Activated naive CD8-positive, alpha-beta T cell treated with anti-CD3 and anti-CD28 coated beads, Interleukin-2, amount 50 U/mL, for 24 hours (primary cell): Measurements from ENCODE around the gene FOXN4.

Experiments
- ATAC-seq: fragments of 150-1000 bp; cut with Tn5 transposase; one replicate; pipeline ENCODE4 v1.10.0; 2021
- DNase-seq: peaks from one replicate; pipeline ENCODE4 v3.0.0; 2021
- H3K27ac Mint-ChIP-seq: one replicate; pipeline ENCODE4 v1.8.0; 2021; ENCODE audit warnings: mild to moderate bottlenecking, mixed read lengths
- H3K27me3 Mint-ChIP-seq: one replicate; pipeline ENCODE4 v1.8.0; 2021; ENCODE audit warnings: mixed read lengths
- H3K36me3 Mint-ChIP-seq: one replicate; pipeline ENCODE4 v1.8.0; 2021; ENCODE audit warnings: low read depth, mixed read lengths
- H3K4me1 Mint-ChIP-seq: one replicate; pipeline ENCODE4 v1.8.0; 2021; ENCODE audit warnings: mixed read lengths
- H3K4me3 Mint-ChIP-seq: one replicate; pipeline ENCODE4 v1.8.0; 2021; ENCODE audit warnings: mild to moderate bottlenecking, moderate library complexity, mixed read lengths
- H3K9me3 Mint-ChIP-seq: one replicate; pipeline ENCODE4 v1.8.0; 2021; ENCODE audit warnings: mixed read lengths

The FOXN4 gene

DNA sequence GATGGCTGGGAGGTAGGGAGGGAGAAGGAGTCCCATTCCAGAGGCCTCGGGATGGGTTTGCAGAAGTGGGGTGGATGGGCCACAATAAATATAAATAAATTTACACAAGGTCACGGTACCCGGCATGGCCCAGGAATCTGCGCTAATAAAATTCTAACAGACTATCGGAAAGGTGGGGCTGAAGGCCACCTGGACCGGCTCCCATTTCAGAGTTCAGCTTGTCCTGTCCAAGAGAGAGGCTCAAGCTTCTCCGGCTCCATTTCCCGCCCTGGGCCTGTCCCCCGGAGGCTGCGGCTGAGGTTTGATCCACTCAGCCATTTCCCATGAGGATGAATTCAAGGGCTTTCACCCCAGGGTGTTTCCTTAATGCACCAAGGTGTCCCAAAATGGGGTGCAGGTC, 30.2 kb downstream of the FOXN4 start:
- H3K9me3 Mint-ChIP-seq = no peaks in the 10 kb centered on the region
- no peak overlapping the region for H3K27ac Mint-ChIP-seq
- no peak overlapping the region for H3K4me3 Mint-ChIP-seq
- no peaks in the 10 kb centered on the region for H3K4me1 Mint-ChIP-seq
- no peak for DNase-seq
- H3K36me3 Mint-ChIP-seq = no peaks in the 10 kb centered on the region
- ATAC-seq = no peak
- H3K27me3 Mint-ChIP-seq = no peaks in the 10 kb centered on the region

DNA sequence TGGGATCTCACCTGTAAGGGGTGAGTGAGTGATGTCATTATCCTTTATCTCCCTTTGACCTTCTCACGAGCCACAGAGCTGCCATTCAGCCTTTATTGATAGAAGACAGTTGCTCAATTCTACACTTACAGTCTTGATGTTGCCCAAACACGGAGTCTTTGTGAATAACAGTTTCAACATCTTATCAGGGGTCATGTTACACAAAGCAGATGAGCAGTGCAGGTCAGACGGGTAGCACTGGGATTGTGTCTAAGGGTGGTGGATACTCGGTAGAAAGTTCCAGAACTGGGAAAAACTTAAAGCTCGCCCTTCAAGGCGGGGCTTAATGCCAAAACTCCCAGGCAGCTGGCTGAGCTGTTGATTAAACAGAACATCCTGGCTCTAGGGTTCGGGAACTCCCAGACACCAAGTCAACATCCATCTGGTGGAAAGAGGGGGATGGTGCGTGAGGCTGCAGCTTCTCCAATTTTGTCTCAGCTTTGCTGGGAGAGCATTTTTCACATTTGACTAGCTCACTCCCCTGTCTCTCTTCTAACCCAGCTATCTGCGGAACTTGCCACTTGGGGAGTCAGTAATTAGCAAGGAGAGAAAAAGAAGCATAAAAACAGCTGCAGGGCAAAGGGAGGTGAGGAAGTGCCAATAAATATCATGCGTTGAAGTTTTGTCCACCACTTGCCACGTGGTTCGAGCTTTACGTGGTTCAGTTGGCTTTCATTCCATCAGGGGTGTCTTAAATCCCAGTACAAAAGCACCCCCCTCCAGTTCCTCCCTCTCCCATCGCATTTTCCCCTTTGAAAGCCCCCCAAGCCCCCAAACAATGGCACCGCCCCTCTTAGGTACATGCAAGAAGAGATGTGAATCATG, 31.0 kb downstream of the FOXN4 start:
- Mint-ChIP-seq H3K4me3 (no peak overlapping the region), H3K9me3 (no peaks in the 10 kb centered on the region), H3K27me3 (peaks cover 4% of the 10 kb centered on the region), H3K4me1 (no peaks in the 10 kb centered on the region), H3K27ac (no peak overlapping the region), H3K36me3 (no peaks in the 10 kb centered on the region)
- ATAC-seq = no peak
- no peak for DNase-seq

DNA sequence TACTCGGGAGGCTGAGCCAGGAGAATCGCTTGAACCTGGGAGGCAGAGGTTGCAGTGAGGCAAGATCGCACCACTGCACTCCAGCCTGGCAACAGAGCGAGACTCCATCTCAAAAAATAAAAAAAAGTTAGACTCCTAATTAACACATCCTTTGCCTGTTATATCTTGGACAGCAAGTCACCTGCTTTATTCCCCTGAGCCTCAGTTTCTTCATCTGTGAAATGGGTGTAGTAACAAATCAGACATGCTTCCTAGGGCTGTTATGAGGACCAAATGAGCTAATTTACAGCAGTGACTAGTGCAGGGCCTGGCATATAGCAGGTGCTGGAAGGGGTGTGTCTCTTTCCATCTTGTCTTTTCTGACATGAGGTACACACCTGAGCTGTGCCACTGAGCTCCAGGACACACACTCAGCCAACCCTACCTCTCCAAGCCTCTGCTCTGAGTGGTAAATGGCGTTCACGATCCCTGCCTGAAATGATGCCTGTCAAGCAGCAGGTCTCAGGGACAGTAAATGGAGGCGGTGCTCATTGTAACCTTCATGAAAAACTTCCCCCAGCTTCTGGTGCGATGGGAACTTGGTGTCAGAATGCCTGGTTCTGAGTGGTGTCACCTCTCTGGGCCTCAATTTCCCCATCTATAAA, 31.7 kb downstream of the FOXN4 start:
- Mint-ChIP-seq H3K4me3 (no peak overlapping the region), H3K27me3 (peaks cover 4% of the 10 kb centered on the region), H3K4me1 (no peaks in the 10 kb centered on the region), H3K27ac (no peak overlapping the region), H3K9me3 (no peaks in the 10 kb centered on the region), H3K36me3 (no peaks in the 10 kb centered on the region)
- DNase-seq (no peak), ATAC-seq (no peak)

DNA sequence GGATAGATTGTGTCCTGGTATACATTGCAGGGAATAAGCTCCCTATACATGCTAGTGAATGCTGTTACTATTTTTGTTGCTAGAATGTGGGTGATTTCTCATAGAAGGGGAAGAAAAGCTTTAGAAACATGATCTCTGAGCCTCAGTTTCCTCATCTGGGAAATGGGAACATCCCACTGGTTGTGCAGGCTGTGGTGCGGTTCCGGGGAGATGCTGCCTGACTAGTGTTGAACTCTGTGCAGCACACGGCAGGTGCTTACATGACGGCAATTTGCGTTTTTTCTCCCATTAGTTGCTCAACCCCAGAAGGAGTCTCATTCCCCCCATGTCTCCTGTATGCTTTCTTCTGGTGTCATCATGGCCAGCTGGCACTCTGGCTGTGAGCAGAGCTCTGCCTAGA, 32.9 kb downstream of the FOXN4 start:
- Mint-ChIP-seq H3K27me3 (peaks cover 4% of the 10 kb centered on the region), H3K9me3 (no peaks in the 10 kb centered on the region), H3K27ac (no peak overlapping the region), H3K4me3 (no peak overlapping the region), H3K4me1 (no peaks in the 10 kb centered on the region), H3K36me3 (no peaks in the 10 kb centered on the region)
- ATAC-seq (no peak), DNase-seq (no peak)

DNA sequence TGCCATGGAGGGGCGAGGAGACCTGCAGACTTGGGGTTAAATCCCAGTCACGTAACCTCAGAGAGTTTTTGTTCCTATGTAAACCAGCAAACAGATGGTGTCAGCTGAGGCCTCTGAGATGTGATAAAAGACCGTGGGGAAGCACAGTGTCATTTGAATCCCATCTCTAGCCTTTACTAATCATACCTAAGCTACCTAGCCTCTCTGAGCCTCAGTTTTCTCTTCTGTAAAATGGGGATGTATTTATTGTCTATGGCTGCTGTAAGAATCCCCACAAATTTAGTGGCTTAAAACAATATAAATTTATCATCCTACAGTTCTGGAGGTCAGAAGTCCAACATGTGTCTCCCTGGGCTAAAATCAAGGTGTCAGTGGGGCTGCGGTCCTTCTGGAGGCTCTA, 33.9 kb downstream of the FOXN4 start:
- Mint-ChIP-seq H3K27me3 (peaks cover 4% of the 10 kb centered on the region), H3K4me3 (no peak overlapping the region), H3K36me3 (no peaks in the 10 kb centered on the region), H3K4me1 (no peaks in the 10 kb centered on the region), H3K9me3 (peaks cover 5% of the 10 kb centered on the region), H3K27ac (no peak overlapping the region)
- DNase-seq (no peak), ATAC-seq (no peak)

DNA sequence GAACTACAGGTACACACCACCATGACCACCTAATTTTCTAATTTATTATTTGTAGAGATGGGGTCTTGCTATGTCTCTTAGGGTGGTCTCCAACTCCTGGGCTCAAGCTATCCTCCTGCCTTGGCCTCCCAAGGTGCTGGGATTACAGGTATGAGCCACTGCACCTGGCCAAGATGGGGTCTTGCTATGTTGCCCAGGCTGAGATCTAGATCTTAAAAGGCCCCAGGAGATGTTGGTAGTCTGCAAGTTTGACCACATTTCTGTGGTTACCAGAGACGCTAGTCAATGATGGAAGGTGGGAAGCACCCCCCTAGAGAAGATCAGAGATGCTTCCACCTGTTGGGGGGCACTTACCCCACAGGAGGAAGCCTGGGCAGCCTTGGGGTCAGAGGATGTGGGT, 34.7 kb downstream of the FOXN4 start:
- no peak overlapping the region for H3K4me3 Mint-ChIP-seq
- peaks cover 5% of the 10 kb centered on the region for H3K9me3 Mint-ChIP-seq

DNA sequence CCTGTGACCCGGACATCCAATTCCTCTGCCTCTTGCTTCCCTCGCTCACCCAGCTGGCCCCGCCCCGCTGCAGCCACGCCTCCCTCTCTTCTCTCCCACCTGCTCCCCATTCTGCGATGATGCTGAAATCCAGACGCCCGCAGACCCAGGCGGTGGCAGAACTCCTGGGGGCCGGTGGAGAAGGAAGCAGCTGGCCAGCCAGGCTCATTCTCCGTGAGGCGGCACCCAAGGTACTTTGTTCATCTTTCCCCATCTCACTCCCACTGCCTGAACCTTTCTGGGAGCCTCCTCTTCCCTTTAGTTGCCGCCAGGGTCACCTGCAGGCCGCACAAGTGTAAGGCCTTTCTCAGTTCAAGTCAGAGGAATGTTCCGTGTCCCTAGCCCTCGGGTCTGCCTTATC, 35.7 kb downstream of the FOXN4 start:
- H3K36me3 Mint-ChIP-seq = no peaks in the 10 kb centered on the region
- DNase-seq (no peak), ATAC-seq (no peak)
- H3K9me3 Mint-ChIP-seq = peaks cover 5% of the 10 kb centered on the region
- peaks cover 4% of the 10 kb centered on the region for H3K27me3 Mint-ChIP-seq
- H3K4me1 Mint-ChIP-seq = no peaks in the 10 kb centered on the region
- H3K27ac Mint-ChIP-seq = no peak overlapping the region
- H3K4me3 Mint-ChIP-seq = no peak overlapping the region

More for the DNA sequence above, 34.7 kb downstream of the FOXN4 start:
- ATAC-seq (no peak), DNase-seq (no peak)
- H3K27ac Mint-ChIP-seq = no peak overlapping the region
- H3K4me1 Mint-ChIP-seq = no peaks in the 10 kb centered on the region
- peaks cover 4% of the 10 kb centered on the region for H3K27me3 Mint-ChIP-seq
- H3K36me3 Mint-ChIP-seq = no peaks in the 10 kb centered on the region

DNA sequence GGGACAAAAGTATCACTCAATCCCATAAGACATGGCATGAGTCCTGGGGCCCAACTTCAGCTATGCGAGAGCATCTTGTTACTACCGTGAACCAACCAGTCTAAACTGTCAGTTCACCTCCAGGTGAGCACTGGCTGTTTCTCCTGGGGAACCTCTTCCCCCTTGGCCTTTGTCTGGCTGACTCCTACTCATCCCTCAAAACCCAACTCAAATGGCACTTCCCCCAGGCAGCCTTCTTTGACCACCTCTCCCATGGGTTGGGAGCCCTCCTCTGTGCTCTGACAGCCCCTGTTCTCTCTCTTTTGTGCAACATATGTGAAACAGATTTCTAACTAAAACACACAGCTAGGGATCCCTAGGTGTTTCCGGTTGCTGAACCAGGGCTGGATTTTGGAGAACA, 37.7 kb downstream of the FOXN4 start:
- no peaks in the 10 kb centered on the region for H3K4me1 Mint-ChIP-seq
- H3K36me3 Mint-ChIP-seq = no peaks in the 10 kb centered on the region
- peaks cover 5% of the 10 kb centered on the region for H3K9me3 Mint-ChIP-seq
- ATAC-seq = no peak
- no peak overlapping the region for H3K4me3 Mint-ChIP-seq
- H3K27me3 Mint-ChIP-seq = peaks cover 4% of the 10 kb centered on the region
- DNase-seq = no peak
- no peak overlapping the region for H3K27ac Mint-ChIP-seq

DNA sequence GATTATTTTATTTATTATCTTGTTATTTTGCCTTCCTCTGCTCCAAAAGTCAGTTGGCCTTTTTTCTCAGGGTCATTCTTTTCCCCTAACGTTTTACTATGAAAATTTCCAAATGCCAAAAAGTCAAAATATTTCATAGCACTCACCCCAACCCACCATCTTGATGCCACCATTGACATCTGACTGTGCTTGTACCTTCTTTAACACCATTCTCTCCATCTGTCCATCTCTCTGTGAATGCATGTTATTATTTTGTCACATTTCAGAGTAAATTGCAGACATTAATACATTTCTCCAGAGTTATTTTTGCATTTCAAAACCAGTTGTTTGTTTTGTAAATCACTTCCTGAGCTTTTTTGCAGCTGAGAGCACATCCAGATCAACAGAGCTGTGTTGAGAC, 38.6 kb downstream of the FOXN4 start:
- H3K9me3 Mint-ChIP-seq = peaks cover 5% of the 10 kb centered on the region
- no peak for DNase-seq
- H3K27ac Mint-ChIP-seq = no peak overlapping the region
- no peak for ATAC-seq
- H3K36me3 Mint-ChIP-seq = no peaks in the 10 kb centered on the region
- H3K4me3 Mint-ChIP-seq = no peak overlapping the region
- peaks cover 4% of the 10 kb centered on the region for H3K27me3 Mint-ChIP-seq
- no peaks in the 10 kb centered on the region for H3K4me1 Mint-ChIP-seq

DNA sequence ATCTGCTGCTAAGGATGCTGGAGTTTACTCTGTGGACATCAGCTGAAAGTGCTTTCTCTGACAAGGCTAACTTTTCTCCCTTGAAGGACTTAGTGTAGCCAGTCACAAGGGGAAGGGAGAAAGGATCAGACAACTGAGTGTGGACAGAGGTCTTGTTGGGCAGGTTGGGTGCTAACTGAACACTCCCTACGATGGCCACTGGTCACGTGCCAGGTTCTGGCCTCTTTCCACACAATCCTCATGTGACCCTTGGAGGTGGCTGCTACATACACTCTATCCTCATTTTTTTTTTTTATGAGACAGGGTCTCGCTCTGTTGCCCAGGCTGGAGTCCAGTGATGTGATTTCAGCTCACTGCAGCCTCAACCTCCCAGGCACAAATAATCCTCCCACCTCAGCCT, 39.7 kb downstream of the FOXN4 start:
- ATAC-seq = no peak

DNA sequence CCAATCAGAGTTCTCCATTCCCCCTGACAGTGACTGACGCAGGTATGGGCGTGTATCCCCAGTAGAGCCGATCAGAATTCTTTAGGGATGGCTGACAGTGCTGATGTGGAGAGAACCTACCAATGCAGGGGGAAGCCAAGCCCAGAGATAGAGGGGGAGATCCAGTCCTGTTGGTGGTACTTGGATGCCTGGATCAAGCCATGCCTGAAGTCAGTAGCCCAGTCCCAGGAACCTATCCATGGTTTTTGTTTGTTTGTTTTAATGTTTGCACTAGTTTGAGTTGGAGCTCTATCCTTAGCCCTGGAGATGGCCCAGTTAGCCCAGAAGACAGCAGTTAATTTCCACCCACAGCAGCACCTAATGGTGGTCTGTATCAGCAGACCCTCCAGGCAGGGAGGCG, 40.2 kb downstream of the FOXN4 start:
- DNase-seq = no peak

More for the DNA sequence above, 39.7 kb downstream of the FOXN4 start:
- no peak for DNase-seq
- Mint-ChIP-seq H3K9me3 (peaks cover 5% of the 10 kb centered on the region), H3K36me3 (no peaks in the 10 kb centered on the region), H3K27ac (no peak overlapping the region), H3K27me3 (peaks cover 4% of the 10 kb centered on the region), H3K4me1 (no peaks in the 10 kb centered on the region), H3K4me3 (no peak overlapping the region)

DNA sequence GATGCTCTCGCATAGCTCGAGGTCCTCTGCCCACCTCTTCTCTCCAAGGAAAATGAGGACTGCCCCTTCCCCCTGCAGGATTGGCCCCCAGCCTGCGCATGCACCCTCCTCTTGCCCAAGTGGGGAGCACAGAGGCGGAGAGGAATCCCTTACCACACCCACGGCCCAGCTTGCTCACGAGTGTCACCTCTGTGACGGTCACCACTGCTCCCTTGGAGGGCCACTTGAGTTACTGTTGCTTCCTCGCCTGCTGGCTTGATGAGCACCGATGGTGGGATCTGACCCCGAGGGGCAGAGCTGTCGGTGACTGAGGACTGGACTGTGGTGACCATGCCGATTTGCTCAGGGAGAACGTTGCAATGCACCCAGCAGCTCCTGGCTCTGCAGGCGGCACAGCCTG, 41.7 kb downstream of the FOXN4 start:
- DNase-seq (no peak), ATAC-seq (no peak)
- Mint-ChIP-seq H3K27ac (no peak overlapping the region), H3K4me1 (no peaks in the 10 kb centered on the region), H3K27me3 (no peaks in the 10 kb centered on the region), H3K9me3 (peaks cover 5% of the 10 kb centered on the region), H3K36me3 (peaks cover 4% of the 10 kb centered on the region), H3K4me3 (no peak overlapping the region)

More for the DNA sequence above, 40.2 kb downstream of the FOXN4 start:
- no peak overlapping the region for H3K4me3 Mint-ChIP-seq
- ATAC-seq = no peak
- H3K36me3 Mint-ChIP-seq = no peaks in the 10 kb centered on the region
- no peak overlapping the region for H3K27ac Mint-ChIP-seq
- H3K27me3 Mint-ChIP-seq = peaks cover 4% of the 10 kb centered on the region
- no peaks in the 10 kb centered on the region for H3K4me1 Mint-ChIP-seq
- H3K9me3 Mint-ChIP-seq = peaks cover 5% of the 10 kb centered on the region

DNA sequence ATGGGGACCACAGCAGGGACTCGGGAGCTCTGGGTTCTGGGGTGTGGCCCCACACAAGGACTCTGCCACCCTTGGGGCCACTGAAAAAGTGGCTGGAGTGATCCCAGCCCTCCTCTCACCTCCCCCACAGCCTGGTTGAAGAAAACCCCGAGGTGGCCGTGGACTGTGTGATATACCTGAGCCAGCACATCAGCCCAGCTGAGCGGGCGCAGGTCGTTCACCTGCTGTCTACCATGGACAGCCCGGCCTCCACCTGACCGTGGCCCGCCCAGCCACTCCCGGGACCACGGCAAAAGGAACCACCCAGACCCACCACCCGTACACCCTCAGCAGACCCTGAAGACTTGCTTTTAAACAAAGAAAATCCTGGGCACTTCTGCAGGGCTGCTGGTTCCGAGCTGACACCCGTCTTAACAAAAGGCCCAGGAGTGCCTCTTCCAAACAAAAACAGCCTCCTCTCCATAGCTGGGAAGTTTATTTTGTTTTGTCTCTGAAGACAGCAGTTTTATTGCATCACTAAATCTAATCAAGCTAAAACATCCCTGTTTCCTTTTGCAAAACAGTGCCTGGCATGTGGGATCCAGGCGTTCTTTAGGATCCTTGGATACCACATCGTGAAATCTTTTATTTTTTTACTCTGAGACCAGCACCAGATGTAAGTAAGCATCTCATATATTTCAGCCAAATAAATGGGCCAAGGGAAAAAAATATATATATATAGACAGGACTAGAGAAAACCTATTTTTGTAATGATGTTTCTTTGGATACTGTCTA, 42.8 kb downstream of the FOXN4 start:
- H3K27ac Mint-ChIP-seq = no peak overlapping the region
- H3K36me3 Mint-ChIP-seq = peaks cover 4% of the 10 kb centered on the region
- H3K4me1 Mint-ChIP-seq = peaks cover 4% of the 10 kb centered on the region
- no peak for ATAC-seq
- no peak overlapping the region for H3K4me3 Mint-ChIP-seq
- peaks cover 5% of the 10 kb centered on the region for H3K9me3 Mint-ChIP-seq
- H3K27me3 Mint-ChIP-seq = no peaks in the 10 kb centered on the region
- no peak for DNase-seq

DNA sequence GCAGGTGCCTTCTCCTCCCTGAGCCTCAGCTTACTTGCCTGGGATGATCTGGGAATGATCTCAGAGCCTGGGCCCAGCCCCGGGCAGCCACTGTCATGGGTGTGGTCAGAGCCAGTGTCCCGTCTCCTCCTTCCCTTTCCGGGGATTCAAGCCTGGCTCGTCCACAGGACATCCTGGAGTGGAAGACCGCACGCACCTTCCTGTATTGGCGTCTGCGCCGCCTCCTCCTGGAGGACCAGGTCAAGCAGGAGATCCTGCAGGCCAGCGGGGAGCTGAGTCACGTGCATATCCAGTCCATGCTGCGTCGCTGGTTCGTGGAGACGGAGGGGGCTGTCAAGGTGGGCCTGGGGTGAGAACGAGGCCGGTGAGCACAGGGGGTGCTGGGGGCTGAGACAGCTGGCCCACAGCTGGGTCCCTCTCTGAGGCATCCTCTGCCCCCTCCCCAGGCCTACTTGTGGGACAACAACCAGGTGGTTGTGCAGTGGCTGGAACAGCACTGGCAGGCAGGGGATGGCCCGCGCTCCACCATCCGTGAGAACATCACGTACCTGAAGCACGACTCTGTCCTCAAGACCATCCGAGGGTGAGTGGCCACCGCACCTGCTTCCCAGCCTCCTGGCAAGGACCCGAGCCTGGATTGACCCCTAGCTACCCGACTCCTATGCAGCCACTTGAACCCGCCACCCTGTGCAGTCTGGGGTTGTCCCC, 44.0 kb downstream of the FOXN4 start:
- Mint-ChIP-seq H3K36me3 (peaks cover 6% of the 10 kb centered on the region), H3K27me3 (no peaks in the 10 kb centered on the region), H3K4me3 (no peak overlapping the region), H3K9me3 (no peaks in the 10 kb centered on the region), H3K27ac (no peak overlapping the region), H3K4me1 (peaks cover 4% of the 10 kb centered on the region)
- ATAC-seq = no peak
- DNase-seq = no peak
